ENCODE measurements around the gene ALG3.

The ALG3 gene

DNA sequence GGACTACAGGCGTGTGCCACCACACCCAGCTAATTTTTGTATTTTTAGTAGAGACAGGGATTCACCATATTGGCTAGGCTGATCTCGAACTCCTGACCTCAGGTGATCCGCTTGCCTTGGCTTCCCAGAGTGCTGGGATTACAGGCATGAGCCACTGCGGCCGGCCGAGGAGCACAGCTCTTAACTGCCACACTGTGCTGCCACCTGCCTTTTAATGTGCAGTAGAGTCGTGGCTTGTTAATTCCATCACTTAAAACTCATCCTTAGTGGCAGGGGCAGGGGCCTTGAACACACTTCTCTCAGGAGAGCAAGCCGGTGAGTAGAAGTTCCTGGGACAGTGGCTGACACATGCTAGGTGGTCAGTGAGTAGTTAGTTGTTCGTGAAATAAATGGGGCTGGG lies 50.3 kb downstream of the ALG3 start:
- no peak for DNase-seq

DNA sequence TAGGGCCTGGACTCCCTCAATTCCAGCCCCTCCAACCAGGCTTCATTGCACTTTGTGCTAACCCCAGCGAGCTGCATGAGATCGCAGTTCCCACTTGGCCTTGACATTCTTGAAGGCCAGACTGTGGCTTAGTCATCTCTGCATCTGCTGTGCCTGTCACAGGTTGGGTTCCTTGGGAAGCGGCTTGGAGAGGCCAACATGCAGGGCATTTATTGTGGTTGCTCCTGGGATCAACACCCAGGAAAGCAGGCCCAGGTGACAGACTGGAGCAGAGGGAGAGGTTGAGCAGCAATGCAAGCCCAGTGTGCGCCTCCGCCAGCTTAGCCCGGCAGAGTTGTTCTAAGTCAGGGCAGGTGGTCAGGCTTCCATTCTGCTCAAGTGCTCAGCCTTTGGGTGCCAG lies 52.2 kb downstream of the ALG3 start:
- DNase-seq = no peak

DNA sequence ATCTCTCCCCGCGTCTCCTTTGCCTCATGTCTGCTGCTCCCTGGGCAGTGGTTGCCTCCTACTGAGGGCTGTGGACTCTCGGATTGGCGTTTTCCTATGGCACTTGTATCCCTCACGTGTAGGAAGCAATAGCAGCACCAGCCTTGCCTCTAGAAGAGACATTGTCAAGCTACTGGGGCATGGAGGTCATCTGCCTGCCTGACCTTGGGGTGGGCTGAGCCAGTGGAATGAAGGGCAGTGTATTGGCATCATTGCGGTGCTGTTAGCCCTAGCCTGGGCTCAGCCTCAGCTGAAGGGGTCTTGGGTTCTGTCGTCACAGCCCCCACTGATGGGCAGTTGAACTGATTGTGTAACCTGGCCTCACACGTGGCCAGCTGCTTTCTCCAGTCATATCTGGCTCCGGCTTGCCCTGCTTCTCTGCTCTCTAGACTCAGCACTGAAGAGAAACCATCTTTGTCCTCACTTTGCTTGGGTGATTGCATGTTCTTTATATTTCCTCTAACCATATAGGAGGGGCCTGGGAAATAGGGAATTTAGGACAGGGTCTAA lies 54.7 kb downstream of the ALG3 start:
- no peak for DNase-seq

DNA sequence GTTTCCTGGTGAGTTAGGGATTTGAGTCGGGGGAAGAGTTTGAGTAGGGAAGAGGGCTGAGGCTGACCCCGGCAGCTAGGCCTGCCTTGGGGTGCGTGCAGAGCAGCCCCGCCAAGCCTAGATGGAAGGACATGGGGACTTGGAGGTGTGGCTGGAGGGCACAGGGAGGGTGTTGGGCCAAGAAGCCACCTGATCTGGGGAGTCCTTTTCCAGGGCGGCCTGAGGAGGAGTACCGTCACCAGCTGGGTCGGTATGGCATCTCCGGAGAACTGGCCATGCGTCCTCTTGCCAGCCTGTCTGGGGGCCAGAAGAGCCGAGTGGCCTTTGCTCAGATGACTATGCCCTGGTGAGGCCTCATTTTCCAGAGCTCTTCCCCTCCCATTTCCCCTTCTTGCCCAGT lies 55.9 kb downstream of the ALG3 start:
- no peak for DNase-seq
